ENCODE results near the gene PRR23C. TPM values are rescaled to one million over a fixed set of nuclear protein-coding genes. Genes with fewer than 3 reads are reported as not detected.

Gene PRR23C
- total RNA-seq, 1 donor from 2014 or later: not detected

DNA sequence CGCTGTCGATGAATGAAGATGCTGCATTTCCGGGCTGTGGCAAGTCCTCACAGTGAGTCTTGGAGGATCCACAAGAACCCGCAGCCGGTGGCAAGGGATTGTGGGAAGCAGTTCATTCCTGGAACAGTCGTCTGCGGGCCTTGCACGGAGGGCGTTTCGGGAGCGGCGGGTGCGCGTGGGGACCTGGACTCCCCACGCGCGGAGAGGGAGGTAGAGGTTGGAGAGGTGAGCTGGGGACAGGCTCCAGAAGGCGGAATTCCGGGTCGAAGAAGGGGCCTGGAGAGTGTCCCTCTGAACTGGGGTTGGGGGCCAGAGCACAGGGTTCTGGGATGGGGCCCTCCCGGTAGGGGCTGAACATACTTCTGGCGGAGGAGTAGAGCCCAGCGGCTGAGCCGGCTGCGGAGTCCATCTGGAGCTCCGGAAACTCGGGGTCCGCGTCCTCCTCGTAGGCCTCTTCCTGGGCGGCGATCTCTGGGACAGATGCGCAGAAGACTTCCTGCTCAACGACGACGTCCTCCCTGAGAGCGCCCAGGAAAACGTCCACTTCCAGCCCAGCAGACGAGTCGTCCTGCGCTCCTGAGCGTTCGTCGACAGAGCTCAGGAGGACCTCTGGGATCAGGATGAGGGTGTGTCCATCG is 39.2 kb downstream of the PRR23C start:
- H3K4me3 ChIP-seq: no peak overlapping the region
- no peaks in the 10 kb centered on the region for H3K4me1 ChIP-seq
- TF ChIP-seq POLR2A (IDR thresholded peaks at IDR 0.05) (no peak), POLR2AphosphoS5 (IDR thresholded peaks at IDR 0.05; ENCODE audit: insufficient read depth in 1 of 2, low read depth in 1 of 2) (no peak)
- no peaks in the 10 kb centered on the region for H3K9me3 ChIP-seq
- no peak overlapping the region for H3K27ac ChIP-seq
- no peaks in the 10 kb centered on the region for H3K36me3 ChIP-seq
- DNase-seq (ENCODE audit: extremely low spot score in 2 of 2): no peak
- intact Hi-C loops (cut with DNase I): no loop called here
- no peaks in the 10 kb centered on the region for H3K27me3 ChIP-seq

DNA sequence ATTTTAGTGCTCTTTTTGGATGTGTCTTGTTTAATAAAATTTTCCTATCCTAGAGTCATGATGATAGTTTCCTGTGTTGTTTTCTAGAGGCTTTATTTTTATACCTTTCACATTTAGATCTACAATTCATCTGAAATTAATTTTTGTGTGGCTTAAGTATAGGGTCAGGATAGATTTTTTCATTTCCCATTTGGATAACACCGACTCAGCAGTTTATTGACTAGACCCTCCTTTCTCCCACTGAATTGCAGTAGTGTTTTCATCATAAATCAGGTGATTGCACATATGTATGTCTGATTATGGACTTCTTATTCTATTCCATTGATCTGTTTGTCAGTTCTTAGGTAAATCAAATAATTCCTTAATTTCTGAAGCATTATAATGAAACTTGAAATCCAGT is 49.0 kb downstream of the PRR23C start:
- Histone ChIP-seq H3K36me3 (no peaks in the 10 kb centered on the region), H3K27me3 (no peaks in the 10 kb centered on the region), H3K4me1 (no peaks in the 10 kb centered on the region), H3K27ac (no peak overlapping the region), H3K4me3 (no peak overlapping the region), H3K9me3 (no peaks in the 10 kb centered on the region)
- intact Hi-C loops (cut with DNase I): no loop called here
- TF ChIP-seq POLR2A (IDR thresholded peaks at IDR 0.05) (no peak), POLR2AphosphoS5 (IDR thresholded peaks at IDR 0.05; ENCODE audit: insufficient read depth in 1 of 2, low read depth in 1 of 2) (no peak)
- TF ChIP-seq, protein P1, sequence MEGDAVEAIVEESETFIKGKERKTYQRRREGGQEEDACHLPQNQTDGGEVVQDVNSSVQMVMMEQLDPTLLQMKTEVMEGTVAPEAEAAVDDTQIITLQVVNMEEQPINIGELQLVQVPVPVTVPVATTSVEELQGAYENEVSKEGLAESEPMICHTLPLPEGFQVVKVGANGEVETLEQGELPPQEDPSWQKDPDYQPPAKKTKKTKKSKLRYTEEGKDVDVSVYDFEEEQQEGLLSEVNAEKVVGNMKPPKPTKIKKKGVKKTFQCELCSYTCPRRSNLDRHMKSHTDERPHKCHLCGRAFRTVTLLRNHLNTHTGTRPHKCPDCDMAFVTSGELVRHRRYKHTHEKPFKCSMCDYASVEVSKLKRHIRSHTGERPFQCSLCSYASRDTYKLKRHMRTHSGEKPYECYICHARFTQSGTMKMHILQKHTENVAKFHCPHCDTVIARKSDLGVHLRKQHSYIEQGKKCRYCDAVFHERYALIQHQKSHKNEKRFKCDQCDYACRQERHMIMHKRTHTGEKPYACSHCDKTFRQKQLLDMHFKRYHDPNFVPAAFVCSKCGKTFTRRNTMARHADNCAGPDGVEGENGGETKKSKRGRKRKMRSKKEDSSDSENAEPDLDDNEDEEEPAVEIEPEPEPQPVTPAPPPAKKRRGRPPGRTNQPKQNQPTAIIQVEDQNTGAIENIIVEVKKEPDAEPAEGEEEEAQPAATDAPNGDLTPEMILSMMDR (IDR thresholded peaks at IDR 0.05): no peak
- DNase-seq (ENCODE audit: extremely low spot score in 2 of 2): no peak

Other genes with a start within 250 kb of the PRR23C start
- 31.9 TPM for gene PIK3CB, start 210.0 kb downstream of the PRR23C start, total RNA-seq
- 1.5 TPM for gene FOXL2, start 97.8 kb downstream of the PRR23C start, total RNA-seq
- 1.5 TPM for gene FOXL2NB, start 97.7 kb downstream of the PRR23C start, total RNA-seq
- not detected for gene PRR23A, start 38.6 kb downstream of the PRR23C start, total RNA-seq
- not detected for gene PRR23B, start 24.0 kb downstream of the PRR23C start, total RNA-seq

Measured in vagina (tissue), 2 donors.